Measurements from ENCODE around the gene C14orf119.

Gene C14orf119

GRCh38 chr14:23127861-23128260 lies 32.6 kb downstream of the C14orf119 start:
- DNase-seq = no peak

- DNase-seq = no peak
Observed at GRCh38 chr14:23128969-23129758, 33.9 kb downstream of the C14orf119 start.

- DNase-seq = no peak
Observed at GRCh38 chr14:23129759-23130316, 34.5 kb downstream of the C14orf119 start.

- no peak for DNase-seq
Observed at GRCh38 chr14:23130871-23131270, 35.6 kb downstream of the C14orf119 start.

- DNase-seq = no peak
Observed at GRCh38 chr14:23131482-23131881, 36.2 kb downstream of the C14orf119 start.

- no peak for DNase-seq
Observed at GRCh38 chr14:23132970-23133369, 37.7 kb downstream of the C14orf119 start.

GRCh38 chr14:23136566-23137133 lies 41.3 kb downstream of the C14orf119 start:
- no peak for DNase-seq

GRCh38 chr14:23137192-23137812 lies 42.0 kb downstream of the C14orf119 start:
- no peak for DNase-seq

GRCh38 chr14:23137813-23138535 lies 42.7 kb downstream of the C14orf119 start:
- no peak for DNase-seq

GRCh38 chr14:23139874-23140273 lies 44.6 kb downstream of the C14orf119 start:
- no peak for DNase-seq

GRCh38 chr14:23140371-23140770 lies 45.1 kb downstream of the C14orf119 start:
- DNase-seq = no peak

GRCh38 chr14:23141706-23142444 lies 46.6 kb downstream of the C14orf119 start:
- no peak for DNase-seq

- no peak for DNase-seq
Observed at GRCh38 chr14:23142826-23143225, 47.5 kb downstream of the C14orf119 start.

GRCh38 chr14:23143911-23144310 lies 48.6 kb downstream of the C14orf119 start:
- DNase-seq = no peak

GRCh38 chr14:23145794-23146350 lies 50.6 kb downstream of the C14orf119 start:
- no peak for DNase-seq

- DNase-seq = peak in 1 of 5 experiments; percentile 61
Observed at GRCh38 chr14:23146351-23146910, 51.1 kb downstream of the C14orf119 start.

GRCh38 chr14:23146980-23147379 lies 51.7 kb downstream of the C14orf119 start:
- DNase-seq = no peak

- DNase-seq = no peak
Observed at GRCh38 chr14:23147676-23148075, 52.4 kb downstream of the C14orf119 start.

GRCh38 chr14:23148591-23149249 lies 53.4 kb downstream of the C14orf119 start:
- DNase-seq = no peak

- no peak for DNase-seq
Observed at GRCh38 chr14:23149745-23150144, 54.4 kb downstream of the C14orf119 start.

Data from T-helper 2 cell (primary cell).